OCI-LY3 (cell line): ENCODE data around the gene MRPL23.

Experiments used
- H2AFZ ChIP-seq: fragments of 200-600, 300-600 bp; shearing (Covaris generic); 2 replicates; pipeline ENCODE4 v1.6.0; 2014; ENCODE audit warnings: antibody characterized with exemption, low read depth, low read length
- H3K27ac ChIP-seq: fragments of 200-600, 300-600 bp; sonication (generic); 2 replicates; pipeline ENCODE4 v1.5.1; 2014; ENCODE audit warnings: mild to moderate bottlenecking, low read length, moderate library complexity, mixed read lengths
- H3K27me3 ChIP-seq: fragments of 200-600, 300-600 bp; sonication (generic); 2 replicates; pipeline ENCODE4 v1.6.1; 2014; ENCODE audit warnings: low read depth, low read length, mixed read lengths
- H3K36me3 ChIP-seq: fragments of 200-600, 300-600 bp; sonication (generic); replicated peaks from 2 replicates; pipeline ENCODE3; 2014; ENCODE audit warnings: low read depth, low read length, mixed read lengths
- H3K4me1 ChIP-seq: fragments of 300-600, 200-600 bp; sonication (generic); 2 replicates; pipeline ENCODE4 v1.6.1; 2014; ENCODE audit warnings: low read length, mixed read lengths
- H3K4me2 ChIP-seq: fragments of 200-600, 300-600 bp; sonication (generic); 2 replicates; pipeline ENCODE4 v1.6.1; 2014; ENCODE audit warnings: low read length, mixed read lengths
- H3K4me3 ChIP-seq: fragments of 300-600, 200-600 bp; sonication (generic); 2 replicates; pipeline ENCODE4 v1.5.1; 2014; ENCODE audit warnings: antibody characterized with exemption, mild to moderate bottlenecking, low read length, moderate library complexity
- H3K79me2 ChIP-seq: fragments of 300-600, 200-600 bp; shearing (Covaris generic); 2 replicates; pipeline ENCODE4 v1.6.1; 2014; ENCODE audit warnings: mild to moderate bottlenecking, low read length, mixed read lengths
- H3K9ac ChIP-seq: fragments of 300-600, 200-600 bp; shearing (Covaris generic); 2 replicates; pipeline ENCODE4 v1.6.0; 2014; ENCODE audit warnings: mild to moderate bottlenecking, low read length, moderate library complexity
- H3K9me3 ChIP-seq: fragments of 200-600, 300-600 bp; shearing (Covaris generic); 2 replicates; pipeline ENCODE4 v1.6.1; 2014; ENCODE audit warnings: low read length, mixed read lengths; ENCODE audit not compliant: insufficient read depth
- H4K20me1 ChIP-seq: fragments of 200-600, 300-600 bp; sonication (generic); 2 replicates; pipeline ENCODE4 v1.6.1; 2016; ENCODE audit warnings: low read length, mixed read lengths; ENCODE audit not compliant: insufficient read depth
- CTCF ChIP-seq: fragments of 200-600, 300-600 bp; sonication (generic); IDR thresholded peaks from 2 replicates; pipeline ENCODE4 v1.5.1; 2014; ENCODE audit warnings: antibody characterized with exemption, low read length, low read depth
- EZH2phosphoT487 ChIP-seq: fragments of 200-600 bp; shearing (Covaris generic); IDR thresholded peaks from 2 replicates; pipeline ENCODE4 v1.6.1; 2018; ENCODE audit warnings: antibody characterized with exemption, mixed run types, low read depth

Gene MRPL23

DNA sequence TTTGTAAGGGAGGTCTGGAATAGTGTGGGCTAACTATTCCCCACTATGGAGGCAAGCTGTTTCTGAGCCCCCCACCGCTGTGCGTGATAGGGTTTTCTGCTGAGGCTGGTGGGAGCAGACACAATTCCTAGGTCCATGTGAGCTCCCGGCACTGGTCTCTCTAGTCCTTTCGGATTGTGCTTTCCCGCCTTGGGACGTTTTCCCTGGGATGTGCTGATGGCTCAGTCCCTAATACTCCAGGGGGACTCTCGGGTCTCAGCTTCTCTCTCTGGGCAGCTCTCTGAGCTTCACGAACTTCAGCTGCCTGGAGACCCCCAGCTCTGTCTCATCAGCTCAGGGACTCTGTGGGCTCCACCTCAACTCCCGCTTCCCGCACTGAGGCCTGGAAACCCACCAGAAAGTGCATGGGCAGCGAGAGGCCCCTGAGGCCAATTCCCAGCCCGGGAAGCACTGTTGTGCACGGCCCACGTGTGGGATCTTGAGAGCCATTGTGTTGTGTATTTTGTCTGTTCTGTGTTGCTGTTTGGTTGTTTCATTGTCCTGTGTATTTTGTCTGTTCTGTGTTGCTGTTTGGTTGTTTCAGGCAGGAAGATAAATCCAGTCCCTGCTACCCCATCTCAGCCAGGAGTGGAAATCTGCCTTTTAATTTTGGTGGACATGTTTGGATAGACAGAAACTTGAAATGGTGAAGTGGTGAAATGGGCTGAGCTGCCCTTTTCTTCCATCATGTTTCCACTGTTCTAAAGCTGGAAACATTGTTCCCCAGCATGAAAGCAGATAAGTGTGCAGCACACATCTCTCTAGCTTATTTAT, 40.3 kb upstream of the MRPL23 start:
- Histone ChIP-seq H4K20me1 (no peaks in the 10 kb centered on the region), H3K79me2 (no peaks in the 10 kb centered on the region), H3K27me3 (peaks cover 7% of the 10 kb centered on the region; the same call in 1 of the 2 replicates), H3K4me1 (no peaks in the 10 kb centered on the region), H3K4me3 (no peak overlapping the region), H3K9ac (no peak overlapping the region), H2AFZ (no peak overlapping the region), H3K27ac (no peak overlapping the region), H3K9me3 (no peaks in the 10 kb centered on the region), H3K4me2 (no peak overlapping the region), H3K36me3 (no peaks in the 10 kb centered on the region)
- no peak for TF ChIP-seq CTCF
- no peak for TF ChIP-seq EZH2phosphoT487

DNA sequence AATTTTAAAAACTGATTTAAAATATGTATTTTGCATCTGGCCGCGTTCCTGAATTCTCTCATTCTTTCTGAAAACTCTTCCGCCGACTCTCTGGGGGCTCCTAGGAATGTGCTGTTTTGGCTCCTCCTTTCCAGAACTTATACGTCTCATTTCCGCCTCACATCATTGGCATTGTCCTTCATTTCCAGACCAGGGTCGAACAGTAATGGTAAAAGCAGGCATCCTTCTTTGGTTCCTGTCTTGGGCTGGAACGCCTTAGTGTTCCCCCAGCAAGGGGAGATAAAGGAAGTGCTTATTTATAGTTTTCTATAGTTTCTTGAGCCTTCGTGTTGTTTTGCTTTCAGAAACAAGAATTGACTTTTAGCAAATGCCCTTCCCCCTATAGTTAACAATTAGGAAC, 38.5 kb upstream of the MRPL23 start:
- Histone ChIP-seq H3K9ac (no peak overlapping the region), H3K36me3 (no peaks in the 10 kb centered on the region), H4K20me1 (no peaks in the 10 kb centered on the region), H3K4me1 (no peaks in the 10 kb centered on the region), H3K4me2 (no peak overlapping the region), H2AFZ (no peak overlapping the region), H3K27ac (no peak overlapping the region), H3K9me3 (no peaks in the 10 kb centered on the region), H3K79me2 (no peaks in the 10 kb centered on the region), H3K27me3 (peaks cover 7% of the 10 kb centered on the region; the same call in 1 of the 2 replicates), H3K4me3 (no peak overlapping the region)
- TF ChIP-seq EZH2phosphoT487 (no peak), CTCF (no peak)

GRCh38 chr11:1909524-1909923, 37.6 kb upstream of the MRPL23 start:
- Histone ChIP-seq H2AFZ (no peak overlapping the region), H3K27me3 (peaks cover 7% of the 10 kb centered on the region; the same call in 1 of the 2 replicates)

More at GRCh38 chr11:1909524-1909923, 37.6 kb upstream of the MRPL23 start:
- Histone ChIP-seq H3K27ac (no peak overlapping the region), H3K4me3 (no peak overlapping the region), H3K9me3 (no peaks in the 10 kb centered on the region), H4K20me1 (no peaks in the 10 kb centered on the region), H3K9ac (no peak overlapping the region), H3K79me2 (no peaks in the 10 kb centered on the region), H3K4me1 (no peaks in the 10 kb centered on the region), H3K4me2 (no peak overlapping the region), H3K36me3 (no peaks in the 10 kb centered on the region)
- TF ChIP-seq CTCF (no peak), EZH2phosphoT487 (no peak)
